Gastroesophageal sphincter (tissue), 4 donors: Measurements from ENCODE around the gene OR51A7. TPM values are rescaled to one million over a fixed set of nuclear protein-coding genes. Genes with fewer than 3 reads are reported as not detected.
"Not testable (repeated sequence)": the region's sequence is repeated elsewhere in the genome, so short reads cannot be mapped to it uniquely, and the experiment has no call there.

ENCODE experiments used
- ATAC-seq: fragments of 150-250 bp; one replicate; pipeline ENCODE4 v1.9.1; 2016; ENCODE audit warnings: mild to moderate bottlenecking, moderate library complexity
- H3K27ac ChIP-seq, 4 donors: fragments of 200-600 bp; sonication (generic) in 3 of 4; 1 replicate in 3 of 4; 2 replicates in 1 of 4; pipeline ENCODE4 v1.5.1; 2016 to 2019
- H3K27me3 ChIP-seq: fragments of 200-600 bp; sonication (generic); one replicate; pipeline ENCODE4 v1.5.1; 2019
- H3K36me3 ChIP-seq, 2 donors: fragments of 200-600 bp; sonication (generic); one replicate each; pipeline ENCODE4 v1.5.1; 2019; ENCODE audit warnings: control low read depth in 1 of 2
- H3K4me1 ChIP-seq, 3 donors: fragments of 200-600 bp; sonication (generic); 1 replicate in 2 of 3; 2 replicates in 1 of 3; pipeline ENCODE4 v1.5.1; 2016 to 2019; ENCODE audit warnings: control low read depth in 2 of 3
- H3K4me3 ChIP-seq, 2 donors: fragments of 200-600 bp; sonication (generic); one replicate each; pipeline ENCODE4 v1.5.1; 2019; ENCODE audit warnings: mild to moderate bottlenecking in 1 of 2, moderate library complexity in 1 of 2
- H3K9me3 ChIP-seq, 3 donors: fragments of 200-600 bp; sonication (generic); one replicate each; pipeline ENCODE4 v1.5.1; 2017 to 2019; ENCODE audit warnings: control low read depth in 2 of 3
- CTCF ChIP-seq, 4 experiments: fragments of 200-600 bp in 2 of 4; fragments of 450-650 bp in 2 of 4; sonication (generic) in 1 of 4; IDR thresholded peaks; one replicate each; pipeline ENCODE4 v1.5.1; 2017 to 2019; ENCODE audit warnings: antibody characterized with exemption in 4 of 4, mild to moderate bottlenecking in 2 of 4, moderate library complexity in 2 of 4
- EP300 ChIP-seq: sonication (generic); formaldehyde crosslinking; IDR thresholded peaks from one replicate; pipeline ENCODE4 v1.6.1; 2017; ENCODE audit warnings: antibody characterized with exemption, mild to moderate bottlenecking
- POLR2A ChIP-seq, 2 donors: fragments of 450-650 bp; IDR thresholded peaks; one replicate each; pipeline ENCODE4 v1.6.1; 2017; ENCODE audit warnings: antibody characterized with exemption in 2 of 2, mild to moderate bottlenecking in 2 of 2, moderate library complexity in 1 of 2
- POLR2AphosphoS5 ChIP-seq: sonication (generic); formaldehyde crosslinking; IDR thresholded peaks from one replicate; pipeline ENCODE4 v1.6.1; 2017; ENCODE audit warnings: antibody characterized with exemption
- WGBS, 2 donors: methylation state at CpG; one replicate each; pipeline ENCODE4 v1.1.5; 2018; ENCODE audit warnings: low coverage in 1 of 2; 5-methylcytosine and 5-hydroxymethylcytosine counted together
- total RNA-seq, 4 donors: library from RNA; depleted of rRNA; stranded (reverse); fragments of >200 nt; gene quantifications; one replicate each; pipeline ENCODE4 v1.1.0, GENCODE V29; 2016

OR51A7 gene, protein sequence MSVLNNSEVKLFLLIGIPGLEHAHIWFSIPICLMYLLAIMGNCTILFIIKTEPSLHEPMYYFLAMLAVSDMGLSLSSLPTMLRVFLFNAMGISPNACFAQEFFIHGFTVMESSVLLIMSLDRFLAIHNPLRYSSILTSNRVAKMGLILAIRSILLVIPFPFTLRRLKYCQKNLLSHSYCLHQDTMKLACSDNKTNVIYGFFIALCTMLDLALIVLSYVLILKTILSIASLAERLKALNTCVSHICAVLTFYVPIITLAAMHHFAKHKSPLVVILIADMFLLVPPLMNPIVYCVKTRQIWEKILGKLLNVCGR
- total RNA-seq: not detected

DNA sequence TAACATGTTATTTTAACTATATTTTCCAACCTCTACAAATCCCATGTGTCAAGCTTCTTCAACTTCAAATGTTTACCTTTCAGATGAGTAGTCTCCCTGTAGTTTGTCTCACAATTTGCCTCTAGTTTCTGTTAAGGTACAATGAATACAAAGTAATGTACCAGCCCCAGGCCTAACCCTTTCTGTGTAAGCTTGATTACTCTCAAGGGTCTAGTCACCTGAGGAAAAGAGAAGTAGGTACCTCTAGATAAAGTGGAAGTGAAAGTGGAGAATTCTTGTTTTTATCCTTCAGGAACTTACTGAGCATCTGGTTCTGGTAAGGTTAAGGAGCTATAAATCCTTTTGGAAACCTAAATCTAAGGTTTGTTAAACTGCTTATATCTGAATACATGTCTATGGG, at the start of gene OR51A7:
Gene OR51A7, plus strand, starts transcription at position 300 of the 400 bp plus-strand sequence. CDS start 3,587 bp downstream, outside the sequence.
- no peak within 1 kb of the TSS for H3K27ac ChIP-seq
- no peak for ATAC-seq
- no peak within 1 kb of the TSS for H3K4me3 ChIP-seq
- no peaks in the 10 kb centered on the region for H3K4me1 ChIP-seq
- no peaks in the 10 kb centered on the region for H3K36me3 ChIP-seq
- TF ChIP-seq EP300 (no peak), POLR2AphosphoS5 (no peak), POLR2A (IDR thresholded peaks at IDR 0.05) (no peak), CTCF (IDR thresholded peaks at IDR 0.05) (no peak)
- no peaks in the 10 kb centered on the region for H3K9me3 ChIP-seq
- H3K27me3 ChIP-seq: no peaks in the 10 kb centered on the region

DNA sequence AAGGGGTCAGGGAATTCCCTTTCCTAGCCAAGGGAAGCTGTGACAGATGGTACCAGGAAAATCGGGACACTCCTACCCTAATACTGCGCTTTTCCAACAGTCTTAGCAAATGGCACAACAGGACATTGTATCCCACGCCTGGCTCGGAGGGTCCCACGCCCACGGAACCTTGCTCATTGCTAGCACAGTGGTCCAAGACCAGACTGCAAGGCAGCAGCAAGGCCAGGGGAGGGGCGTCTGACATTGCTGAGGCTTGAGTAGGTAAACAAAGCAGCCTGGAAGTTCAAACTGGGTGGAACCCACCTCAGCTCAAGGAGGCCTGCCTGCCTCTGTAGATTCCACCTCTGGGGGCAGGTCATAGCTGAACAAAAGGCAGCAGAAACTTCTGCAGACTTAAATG, 49.3 kb upstream of the OR51A7 start:
- not testable (repeated sequence) for H3K36me3 ChIP-seq

DNA sequence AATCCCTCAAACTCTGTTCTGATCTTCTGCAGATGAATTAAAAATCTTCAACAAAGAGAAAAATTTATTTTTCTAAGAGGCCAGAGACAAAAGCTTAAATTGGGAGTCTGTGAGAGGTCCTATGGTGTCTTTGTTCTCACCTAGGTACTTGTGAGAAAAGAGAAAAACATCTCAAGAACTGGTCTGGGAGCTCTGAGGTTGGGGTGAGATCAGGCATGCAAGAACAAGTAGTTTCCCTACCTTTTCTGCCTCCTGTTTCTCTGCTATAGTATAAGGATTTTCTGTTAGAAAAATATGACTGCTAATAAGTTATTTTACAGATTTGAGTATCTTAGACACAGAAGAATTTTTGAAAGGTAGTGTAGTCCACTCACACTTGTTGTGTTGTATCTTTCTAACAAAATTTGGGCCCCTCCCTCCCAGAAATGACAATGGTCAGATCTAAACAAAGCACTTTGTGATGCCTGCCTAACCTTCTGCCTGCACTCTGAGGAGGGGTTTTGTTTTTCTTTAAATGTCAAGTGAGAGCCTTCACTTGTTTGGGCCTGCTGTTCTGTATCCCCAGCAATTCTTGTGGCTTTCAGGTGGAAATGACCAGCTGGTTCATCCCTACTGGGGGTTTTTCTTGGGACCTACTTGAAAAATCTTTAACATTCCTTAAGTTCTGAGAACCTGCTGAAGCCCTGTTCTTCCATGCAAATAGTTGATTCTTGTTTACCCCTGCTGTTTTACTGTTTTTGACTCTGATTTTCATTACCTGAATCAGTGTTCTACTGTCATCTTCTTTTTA, 40.9 kb upstream of the OR51A7 start:
- H3K36me3 ChIP-seq: no peaks in the 10 kb centered on the region

More for the DNA sequence above, 49.3 kb upstream of the OR51A7 start:
- not testable (repeated sequence) for H3K27ac ChIP-seq, H3K4me1 ChIP-seq, H3K27me3 ChIP-seq, H3K9me3 ChIP-seq, H3K4me3 ChIP-seq, ATAC-seq
- no CpG with 5 or more reads among the region's 7 CpGs for WGBS, 2 donors

DNA sequence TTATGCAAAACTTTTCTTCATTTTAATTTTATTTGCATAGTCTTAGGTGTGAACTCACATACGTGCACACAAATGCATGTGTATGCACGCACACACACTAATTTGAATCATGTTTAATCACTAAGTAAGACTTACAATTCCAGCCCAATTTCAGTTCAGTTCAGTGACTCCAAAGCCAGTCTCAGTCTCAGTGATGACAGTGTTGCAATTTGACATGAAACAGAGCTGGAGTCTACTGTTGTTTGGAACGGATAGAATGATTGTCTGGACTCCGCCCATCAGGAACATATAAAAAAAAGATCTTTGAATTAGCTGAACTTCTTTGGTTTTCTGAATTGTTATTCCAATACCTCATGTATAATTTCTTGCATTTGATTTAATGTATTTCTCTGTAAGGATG, 39.7 kb upstream of the OR51A7 start:
- Histone ChIP-seq H3K27me3 (no peaks in the 10 kb centered on the region), H3K27ac (no peak overlapping the region), H3K36me3 (no peaks in the 10 kb centered on the region), H3K4me3 (no peak overlapping the region), H3K9me3 (peaks cover 0 to 13% (median 1%) of the 10 kb centered on the region in 3 donors), H3K4me1 (no peaks in the 10 kb centered on the region)
- WGBS, 2 donors: 70 to 73% methylated on average over 4 of the region's 4 CpGs
- TF ChIP-seq EP300 (no peak), POLR2A (IDR thresholded peaks at IDR 0.05) (no peak), POLR2AphosphoS5 (no peak), CTCF (IDR thresholded peaks at IDR 0.05) (no peak)
- no peak for ATAC-seq

More for the DNA sequence above, 40.9 kb upstream of the OR51A7 start:
- no peaks in the 10 kb centered on the region for H3K4me1 ChIP-seq
- no peak overlapping the region for H3K27ac ChIP-seq
- no peak for ATAC-seq
- TF ChIP-seq POLR2A (IDR thresholded peaks at IDR 0.05): no peak
- TF ChIP-seq CTCF (IDR thresholded peaks at IDR 0.05): no peak
- TF ChIP-seq POLR2AphosphoS5: no peak
- TF ChIP-seq EP300: no peak
- H3K4me3 ChIP-seq: no peak overlapping the region
- no peaks in the 10 kb centered on the region for H3K27me3 ChIP-seq
- H3K9me3 ChIP-seq: peaks cover 0 to 13% (median 1%) of the 10 kb centered on the region in 3 donors

DNA sequence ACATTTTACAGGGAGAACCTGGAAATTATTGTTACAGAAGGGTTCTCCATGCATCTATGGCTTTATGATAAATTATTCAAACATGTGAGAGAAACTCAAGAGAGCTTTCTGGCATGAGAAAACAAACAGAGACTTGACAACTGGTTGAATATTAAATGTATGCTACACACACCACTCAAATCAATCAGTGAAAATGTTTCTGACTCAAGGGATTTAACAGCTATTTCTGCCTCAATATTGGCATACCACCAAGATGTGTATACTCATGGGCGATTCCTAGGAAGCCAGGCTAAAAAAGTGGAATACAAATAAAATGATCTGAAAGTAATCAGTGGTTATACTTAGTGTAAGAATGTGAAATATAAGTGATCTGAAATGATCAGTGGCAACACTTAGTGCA, 37.7 kb upstream of the OR51A7 start:
- no peak for ATAC-seq
- WGBS, 2 donors: 22% methylated on average over 1 of the region's 1 CpG
- no peak for TF ChIP-seq POLR2A (IDR thresholded peaks at IDR 0.05)
- TF ChIP-seq POLR2AphosphoS5: no peak
- no peak for TF ChIP-seq EP300
- TF ChIP-seq CTCF (IDR thresholded peaks at IDR 0.05): no peak
- Histone ChIP-seq H3K4me3 (no peak overlapping the region), H3K27ac (no peak overlapping the region), H3K9me3 (peaks cover 0 to 13% (median 1%) of the 10 kb centered on the region in 3 donors), H3K27me3 (no peaks in the 10 kb centered on the region), H3K36me3 (no peaks in the 10 kb centered on the region), H3K4me1 (no peaks in the 10 kb centered on the region)
